Panc1 (cell line): ENCODE results near the gene PTPRA. TPM values are rescaled to one million over a fixed set of nuclear protein-coding genes. Genes with fewer than 3 reads are reported as not detected.

Experiments
- ATAC-seq: fragments of 200-7000 bp; cut with Tn5 transposase; 2 replicates; pipeline ENCODE4 v1.9.1; 2020; ENCODE audit warnings: mild to moderate bottlenecking, moderate library complexity
- BruUV-seq: library from RNA; stranded (reverse); fragments of 400-500 nt; replicated peaks from 2 replicates; lab custom pipeline; 2021; lab: Mats Ljungman, UMichigan
- CTCF ChIA-PET: fragments of 300-600 bp; sonication (Branson Sonifier 250); formaldehyde crosslinking; loops from one replicate; lab custom pipeline; 2022; ENCODE audit warnings: antibody characterized with exemption; lab: Charles Lee
- POLR2A ChIA-PET: fragments of 300-600 bp; sonication (Branson Sonifier 250); formaldehyde crosslinking; loops from one replicate; lab custom pipeline; 2022; ENCODE audit warnings: antibody characterized with exemption; lab: Charles Lee
- DNase-seq: peaks from one replicate; pipeline ENCODE4 v3.0.0-alpha.2; 2010; ENCODE audit warnings: low read depth, low spot score
- H3K27ac ChIP-seq: 2 replicates; pipeline ENCODE4 v1.5.1; 2011; ENCODE audit warnings: mild to moderate bottlenecking, low read length, inconsistent platforms
- H3K27me3 ChIP-seq: fragments of 200-500 bp; sonication (Bioruptor generic); 2 replicates; pipeline ENCODE4 v1.6.0; 2014; ENCODE audit warnings: low read length, inconsistent platforms; ENCODE audit not compliant: control insufficient read depth, insufficient read depth
- H3K36me3 ChIP-seq: fragments of 200-500 bp; sonication (Bioruptor generic); 2 replicates; pipeline ENCODE4 v1.5.1; 2014; ENCODE audit warnings: inconsistent platforms, mild to moderate bottlenecking, low read length, moderate library complexity; ENCODE audit not compliant: control insufficient read depth, insufficient read depth
- H3K4me1 ChIP-seq: 2 replicates; pipeline ENCODE4 v1.5.1; 2011; ENCODE audit warnings: inconsistent platforms, mild to moderate bottlenecking, low read length, moderate library complexity; ENCODE audit not compliant: control insufficient read depth, insufficient read depth
- H3K4me3 ChIP-seq, 2 experiments: 2 replicates each; pipeline ENCODE4 v1.5.1; 2011 to 2012; ENCODE audit warnings: low read depth in 2 of 2, low read length in 2 of 2, mild to moderate bottlenecking in 2 of 2, inconsistent platforms in 1 of 2, moderate library complexity in 1 of 2
- H3K9me3 ChIP-seq: fragments of 200-500 bp; sonication (Bioruptor generic); 2 replicates; pipeline ENCODE4 v1.5.1; 2014; ENCODE audit warnings: low read depth, mild to moderate bottlenecking, inconsistent platforms, low read length, moderate library complexity; ENCODE audit not compliant: control insufficient read depth, insufficient read depth
- POLR2AphosphoS5 ChIP-seq: IDR thresholded peaks from 2 replicates; pipeline ENCODE4 v1.6.1; 2012; ENCODE audit warnings: mild to moderate bottlenecking, low read depth, low read length, moderate library complexity
- SIN3A ChIP-seq: IDR thresholded peaks from 2 replicates; pipeline ENCODE4 v1.6.1; 2012; ENCODE audit warnings: low read depth, mild to moderate bottlenecking, low read length, moderate library complexity, borderline replicate concordance; ENCODE audit not compliant: insufficient read depth
- TCF7L2 ChIP-seq: IDR thresholded peaks from 2 replicates; pipeline ENCODE4 v1.6.1; 2011; ENCODE audit warnings: mild to moderate bottlenecking, low read depth, low read length, inconsistent platforms
- in situ Hi-C: cut with HindIII; loops from 2 replicates; pipeline ENCODE4 v1.10.0; 2016; ENCODE audit warnings: low sequenced_read_pairs, low pct_unique_long_range_greater_than_20kb
- intact Hi-C: fragments of 100-400 bp; cut with micrococcal nuclease; formaldehyde crosslinking; loops from one replicate; pipeline ENCODE4 v1.10.0; 2022; ENCODE audit not compliant: unreplicated experiment
- total RNA-seq: library from RNA; stranded (reverse); gene quantifications from one replicate; pipeline ENCODE4 v1.2.1, GENCODE V29; 2021; ENCODE audit not compliant: unreplicated experiment
- TF ChIP-seq, protein P1 (sequence below): fragments of 450-650 bp; IDR thresholded peaks from 2 replicates; pipeline ENCODE4 v1.5.1; 2017; ENCODE audit warnings: mild to moderate bottlenecking
- TF ChIP-seq, protein P2 (sequence below), 2 experiments: IDR thresholded peaks; 2 replicates each; pipeline ENCODE4 v1.6.1; 2011 to 2012; ENCODE audit warnings: low read depth in 2 of 2, control low read depth in 1 of 2, low read length in 1 of 2, mild to moderate bottlenecking in 1 of 2, moderate library complexity in 1 of 2; ENCODE audit not compliant: insufficient read depth in 1 of 2

PTPRA gene
- total RNA-seq, 1 experiment from 2014 or later = 56.6 TPM

DNA sequence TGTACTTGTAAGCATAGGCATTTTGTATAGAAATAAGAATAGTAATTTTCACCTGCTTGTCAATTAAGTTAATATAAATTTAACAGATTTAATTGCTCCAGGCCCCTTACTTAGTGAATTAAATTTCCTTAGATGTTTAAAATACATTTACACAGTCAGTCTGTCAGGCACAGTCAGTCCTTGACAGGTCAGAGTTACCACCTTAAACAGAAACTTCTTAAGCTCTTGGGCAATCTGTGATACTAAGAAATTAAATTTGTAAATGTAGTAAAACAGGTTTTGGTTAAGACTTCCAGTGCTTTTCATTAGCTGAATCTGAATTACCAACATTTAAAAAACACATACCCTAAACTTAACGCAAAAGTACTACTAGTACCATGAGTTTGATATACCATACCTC is 15.9 kb downstream of the PTPRA start:
- Histone ChIP-seq H3K4me1 (no peaks in the 10 kb centered on the region), H3K27me3 (no peaks in the 10 kb centered on the region), H3K9me3 (peaks cover 2% of the 10 kb centered on the region; the same call in 1 of the 2 replicates), H3K36me3 (no peaks in the 10 kb centered on the region), H3K4me3 (no peak overlapping the region), H3K27ac (no peak overlapping the region)
- ChIA-PET CTCF (no interaction called here), POLR2A (no interaction called here)
- intact Hi-C loops (no loop called here), in situ Hi-C loops (no loop called here)
- TF ChIP-seq SIN3A = no peak
- TF ChIP-seq, protein P1, sequence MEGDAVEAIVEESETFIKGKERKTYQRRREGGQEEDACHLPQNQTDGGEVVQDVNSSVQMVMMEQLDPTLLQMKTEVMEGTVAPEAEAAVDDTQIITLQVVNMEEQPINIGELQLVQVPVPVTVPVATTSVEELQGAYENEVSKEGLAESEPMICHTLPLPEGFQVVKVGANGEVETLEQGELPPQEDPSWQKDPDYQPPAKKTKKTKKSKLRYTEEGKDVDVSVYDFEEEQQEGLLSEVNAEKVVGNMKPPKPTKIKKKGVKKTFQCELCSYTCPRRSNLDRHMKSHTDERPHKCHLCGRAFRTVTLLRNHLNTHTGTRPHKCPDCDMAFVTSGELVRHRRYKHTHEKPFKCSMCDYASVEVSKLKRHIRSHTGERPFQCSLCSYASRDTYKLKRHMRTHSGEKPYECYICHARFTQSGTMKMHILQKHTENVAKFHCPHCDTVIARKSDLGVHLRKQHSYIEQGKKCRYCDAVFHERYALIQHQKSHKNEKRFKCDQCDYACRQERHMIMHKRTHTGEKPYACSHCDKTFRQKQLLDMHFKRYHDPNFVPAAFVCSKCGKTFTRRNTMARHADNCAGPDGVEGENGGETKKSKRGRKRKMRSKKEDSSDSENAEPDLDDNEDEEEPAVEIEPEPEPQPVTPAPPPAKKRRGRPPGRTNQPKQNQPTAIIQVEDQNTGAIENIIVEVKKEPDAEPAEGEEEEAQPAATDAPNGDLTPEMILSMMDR = no peak
- TF ChIP-seq POLR2AphosphoS5 = no peak
- TF ChIP-seq, protein P2, sequence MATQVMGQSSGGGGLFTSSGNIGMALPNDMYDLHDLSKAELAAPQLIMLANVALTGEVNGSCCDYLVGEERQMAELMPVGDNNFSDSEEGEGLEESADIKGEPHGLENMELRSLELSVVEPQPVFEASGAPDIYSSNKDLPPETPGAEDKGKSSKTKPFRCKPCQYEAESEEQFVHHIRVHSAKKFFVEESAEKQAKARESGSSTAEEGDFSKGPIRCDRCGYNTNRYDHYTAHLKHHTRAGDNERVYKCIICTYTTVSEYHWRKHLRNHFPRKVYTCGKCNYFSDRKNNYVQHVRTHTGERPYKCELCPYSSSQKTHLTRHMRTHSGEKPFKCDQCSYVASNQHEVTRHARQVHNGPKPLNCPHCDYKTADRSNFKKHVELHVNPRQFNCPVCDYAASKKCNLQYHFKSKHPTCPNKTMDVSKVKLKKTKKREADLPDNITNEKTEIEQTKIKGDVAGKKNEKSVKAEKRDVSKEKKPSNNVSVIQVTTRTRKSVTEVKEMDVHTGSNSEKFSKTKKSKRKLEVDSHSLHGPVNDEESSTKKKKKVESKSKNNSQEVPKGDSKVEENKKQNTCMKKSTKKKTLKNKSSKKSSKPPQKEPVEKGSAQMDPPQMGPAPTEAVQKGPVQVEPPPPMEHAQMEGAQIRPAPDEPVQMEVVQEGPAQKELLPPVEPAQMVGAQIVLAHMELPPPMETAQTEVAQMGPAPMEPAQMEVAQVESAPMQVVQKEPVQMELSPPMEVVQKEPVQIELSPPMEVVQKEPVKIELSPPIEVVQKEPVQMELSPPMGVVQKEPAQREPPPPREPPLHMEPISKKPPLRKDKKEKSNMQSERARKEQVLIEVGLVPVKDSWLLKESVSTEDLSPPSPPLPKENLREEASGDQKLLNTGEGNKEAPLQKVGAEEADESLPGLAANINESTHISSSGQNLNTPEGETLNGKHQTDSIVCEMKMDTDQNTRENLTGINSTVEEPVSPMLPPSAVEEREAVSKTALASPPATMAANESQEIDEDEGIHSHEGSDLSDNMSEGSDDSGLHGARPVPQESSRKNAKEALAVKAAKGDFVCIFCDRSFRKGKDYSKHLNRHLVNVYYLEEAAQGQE (IDR thresholded peaks at IDR 0.05; ENCODE audit: insufficient read depth in 1 of 2, low read depth in 2 of 2, low read length in 1 of 2) = no peak
- TF ChIP-seq TCF7L2 = no peak
- DNase-seq = no peak
- BruUV-seq = no TSS peak
- no peak for ATAC-seq

DNA sequence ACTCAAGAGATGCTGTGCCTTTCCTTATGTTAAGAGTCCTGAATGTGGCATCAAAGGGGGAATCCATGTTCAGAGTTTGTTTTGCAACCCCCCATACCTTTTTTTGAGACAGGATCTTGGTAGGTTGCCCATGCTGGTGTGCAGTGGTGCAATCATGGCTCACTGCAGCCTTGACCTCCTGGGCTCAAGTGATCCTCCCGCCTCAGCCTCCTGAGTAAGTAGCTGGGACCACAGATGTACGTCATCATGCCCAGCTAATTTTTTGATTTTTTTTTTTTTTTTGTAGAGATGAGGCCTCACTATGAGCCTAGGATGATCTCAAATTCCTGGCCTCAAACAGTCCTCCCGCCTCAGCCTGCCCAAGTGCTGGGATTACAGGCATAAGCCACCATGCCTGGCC is 16.5 kb downstream of the PTPRA start:
- Histone ChIP-seq H3K4me1 (no peaks in the 10 kb centered on the region), H3K27ac (no peak overlapping the region), H3K36me3 (no peaks in the 10 kb centered on the region), H3K9me3 (peaks cover 3% of the 10 kb centered on the region; the same call in 1 of the 2 replicates), H3K4me3 (no peak overlapping the region), H3K27me3 (no peaks in the 10 kb centered on the region)
- DNase-seq = no peak
- in situ Hi-C loops = no loop called here
- intact Hi-C loops = no loop called here
- TF ChIP-seq SIN3A (no peak), TCF7L2 (no peak), POLR2AphosphoS5 (no peak)
- TF ChIP-seq, protein P2 (IDR thresholded peaks at IDR 0.05; ENCODE audit: insufficient read depth in 1 of 2, low read depth in 2 of 2, low read length in 1 of 2) = no peak
- TF ChIP-seq, protein P1 = no peak
- no TSS peak for BruUV-seq
- no peak for ATAC-seq
- POLR2A ChIA-PET = no interaction called here
- CTCF ChIA-PET = no interaction called here
